Loucy (cell line): ENCODE measurements around the gene DRD4.

Source experiments
- H2AFZ ChIP-seq: fragments of 200-600 bp; sonication (generic); 2 replicates; pipeline ENCODE4 v1.6.0; 2016; ENCODE audit warnings: antibody characterized with exemption, mild to moderate bottlenecking, low read length, moderate library complexity
- H3F3A ChIP-seq: fragments of 200-600 bp; 2 replicates; pipeline ENCODE4 v1.6.0; 2016; ENCODE audit warnings: antibody characterized with exemption, low read depth, mild to moderate bottlenecking
- H3K27me3 ChIP-seq: fragments of 200-600 bp; sonication (generic); 2 replicates; pipeline ENCODE4 v1.6.1; 2014; ENCODE audit warnings: low read length, mild to moderate bottlenecking; ENCODE audit not compliant: insufficient read depth, poor library complexity, severe bottlenecking
- H3K36me3 ChIP-seq: fragments of 200-600 bp; sonication (generic); 2 replicates; pipeline ENCODE4 v1.6.1; 2016; ENCODE audit warnings: low read length; ENCODE audit not compliant: insufficient read depth
- H3K4me1 ChIP-seq: fragments of 200-600 bp; sonication (generic); 2 replicates; pipeline ENCODE4 v1.5.1; 2014; ENCODE audit warnings: low read length, mild to moderate bottlenecking; ENCODE audit not compliant: insufficient read depth, poor library complexity, severe bottlenecking
- H3K4me2 ChIP-seq: fragments of 200-600 bp; sonication (generic); 2 replicates; pipeline ENCODE4 v1.6.0; 2014; ENCODE audit warnings: antibody characterized with exemption, low read length, low read depth, mild to moderate bottlenecking; ENCODE audit not compliant: poor library complexity, severe bottlenecking
- H3K4me3 ChIP-seq: fragments of 200-600 bp; sonication (generic); 2 replicates; pipeline ENCODE4 v1.5.1; 2014; ENCODE audit warnings: low read length, mild to moderate bottlenecking, mixed read lengths; ENCODE audit not compliant: poor library complexity, severe bottlenecking
- H3K79me2 ChIP-seq: fragments of 200-600 bp; sonication (generic); 2 replicates; pipeline ENCODE4 v1.6.1; 2014; ENCODE audit warnings: low read length; ENCODE audit not compliant: insufficient read depth
- H3K9ac ChIP-seq: fragments of 200-600 bp; sonication (generic); 2 replicates; pipeline ENCODE4 v1.6.0; 2014; ENCODE audit warnings: mild to moderate bottlenecking, low read depth, low read length, moderate library complexity; ENCODE audit not compliant: poor library complexity, severe bottlenecking
- H3K9me2 ChIP-seq: fragments of 200-600 bp; sonication (generic); replicated peaks from 2 replicates; pipeline ENCODE4 v1.6.1; 2016; ENCODE audit warnings: low read depth, low read length, mixed read lengths
- H3K9me3 ChIP-seq: fragments of 200-600 bp; sonication (generic); 2 replicates; pipeline ENCODE4 v1.6.1; 2014; ENCODE audit warnings: mild to moderate bottlenecking, antibody characterized with exemption, low read length, low read depth; ENCODE audit not compliant: insufficient read depth
- H4K20me1 ChIP-seq: fragments of 200-600 bp; sonication (generic); 2 replicates; pipeline ENCODE4 v1.6.0; 2014; ENCODE audit warnings: antibody characterized with exemption, low read length, mild to moderate bottlenecking; ENCODE audit not compliant: insufficient read depth, poor library complexity, severe bottlenecking
- EZH2phosphoT487 ChIP-seq: fragments of 200-600 bp; IDR thresholded peaks from 2 replicates; pipeline ENCODE4 v1.6.1; 2018; ENCODE audit warnings: antibody characterized with exemption, mild to moderate bottlenecking, moderate library complexity, borderline replicate concordance
- TF ChIP-seq, protein P1 (sequence below): fragments of 200-600 bp; sonication (generic); conservative IDR thresholded peaks from 2 replicates; pipeline ENCODE4 v1.5.1; 2014; ENCODE audit warnings: mild to moderate bottlenecking, antibody characterized with exemption, low read length

The DRD4 gene

DNA sequence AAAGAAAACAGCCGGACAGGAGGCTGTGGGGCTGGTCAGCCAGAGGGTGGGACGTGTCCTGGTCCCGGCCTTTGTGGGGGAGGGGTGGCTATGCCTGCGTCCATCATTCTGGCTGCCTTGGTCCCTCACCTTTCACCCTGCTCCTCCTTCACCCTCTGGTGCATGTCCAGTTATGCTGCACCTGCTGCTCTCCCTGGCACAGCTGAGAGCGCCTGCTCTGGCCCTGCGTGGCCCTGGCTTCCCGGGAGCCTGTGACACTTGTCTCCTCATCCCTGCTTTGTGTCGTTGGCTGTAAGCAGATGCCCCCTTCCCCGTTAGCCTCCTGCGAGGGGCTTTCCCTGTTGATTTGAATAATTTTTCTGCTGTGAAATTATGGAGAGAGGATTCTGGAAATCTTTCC, 44.2 kb upstream of the DRD4 start:
- Histone ChIP-seq H3K9me3 (no peaks in the 10 kb centered on the region), H3F3A (no peaks in the 10 kb centered on the region), H3K4me2 (no peak overlapping the region), H4K20me1 (peaks cover 13% of the 10 kb centered on the region), H3K36me3 (peaks cover 93% of the 10 kb centered on the region; the same call in 1 of the 2 replicates), H3K9ac (no peak overlapping the region), H3K4me3 (no peak overlapping the region), H3K79me2 (peaks cover 16% of the 10 kb centered on the region; the same call in 1 of the 2 replicates), H2AFZ (no peak overlapping the region), H3K27me3 (no peaks in the 10 kb centered on the region), H3K9me2 (no peaks in the 10 kb centered on the region), H3K4me1 (no peaks in the 10 kb centered on the region)
- no peak for TF ChIP-seq EZH2phosphoT487

DNA sequence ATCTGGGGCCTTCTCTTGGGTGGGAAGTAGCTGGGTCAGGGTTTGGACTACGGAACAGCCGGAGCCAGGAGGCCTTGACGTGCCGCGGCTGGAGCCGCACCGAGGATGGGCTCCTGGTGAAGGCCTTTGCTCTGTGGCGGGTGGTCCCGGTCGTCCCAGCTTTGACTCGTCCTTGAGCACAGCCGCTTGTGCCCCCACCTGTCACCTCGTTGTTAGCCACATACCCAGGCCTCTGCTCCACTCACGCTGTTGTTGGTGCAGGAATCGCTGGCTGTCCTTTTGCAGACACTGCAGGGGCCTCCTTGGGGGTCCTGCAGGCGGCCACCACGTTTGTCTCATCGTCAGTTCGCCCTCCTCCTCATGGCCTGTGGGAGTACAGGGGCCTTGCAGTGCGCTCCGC, 43.7 kb upstream of the DRD4 start:
- H3K36me3 ChIP-seq = peaks cover 93% of the 10 kb centered on the region; the same call in 1 of the 2 replicates
- no peak overlapping the region for H3K4me2 ChIP-seq
- H3K9me2 ChIP-seq = no peaks in the 10 kb centered on the region
- no peak for TF ChIP-seq EZH2phosphoT487
- TF ChIP-seq, protein P1, sequence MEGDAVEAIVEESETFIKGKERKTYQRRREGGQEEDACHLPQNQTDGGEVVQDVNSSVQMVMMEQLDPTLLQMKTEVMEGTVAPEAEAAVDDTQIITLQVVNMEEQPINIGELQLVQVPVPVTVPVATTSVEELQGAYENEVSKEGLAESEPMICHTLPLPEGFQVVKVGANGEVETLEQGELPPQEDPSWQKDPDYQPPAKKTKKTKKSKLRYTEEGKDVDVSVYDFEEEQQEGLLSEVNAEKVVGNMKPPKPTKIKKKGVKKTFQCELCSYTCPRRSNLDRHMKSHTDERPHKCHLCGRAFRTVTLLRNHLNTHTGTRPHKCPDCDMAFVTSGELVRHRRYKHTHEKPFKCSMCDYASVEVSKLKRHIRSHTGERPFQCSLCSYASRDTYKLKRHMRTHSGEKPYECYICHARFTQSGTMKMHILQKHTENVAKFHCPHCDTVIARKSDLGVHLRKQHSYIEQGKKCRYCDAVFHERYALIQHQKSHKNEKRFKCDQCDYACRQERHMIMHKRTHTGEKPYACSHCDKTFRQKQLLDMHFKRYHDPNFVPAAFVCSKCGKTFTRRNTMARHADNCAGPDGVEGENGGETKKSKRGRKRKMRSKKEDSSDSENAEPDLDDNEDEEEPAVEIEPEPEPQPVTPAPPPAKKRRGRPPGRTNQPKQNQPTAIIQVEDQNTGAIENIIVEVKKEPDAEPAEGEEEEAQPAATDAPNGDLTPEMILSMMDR = no peak
- H3K79me2 ChIP-seq = peaks cover 16% of the 10 kb centered on the region; the same call in 1 of the 2 replicates
- H3K27me3 ChIP-seq = no peaks in the 10 kb centered on the region
- no peak overlapping the region for H2AFZ ChIP-seq
- H3K9ac ChIP-seq = no peak overlapping the region
- no peaks in the 10 kb centered on the region for H3F3A ChIP-seq
- H3K9me3 ChIP-seq = no peaks in the 10 kb centered on the region
- no peak overlapping the region for H3K4me3 ChIP-seq
- H4K20me1 ChIP-seq = peaks cover 13% of the 10 kb centered on the region
- H3K4me1 ChIP-seq = no peaks in the 10 kb centered on the region

DNA sequence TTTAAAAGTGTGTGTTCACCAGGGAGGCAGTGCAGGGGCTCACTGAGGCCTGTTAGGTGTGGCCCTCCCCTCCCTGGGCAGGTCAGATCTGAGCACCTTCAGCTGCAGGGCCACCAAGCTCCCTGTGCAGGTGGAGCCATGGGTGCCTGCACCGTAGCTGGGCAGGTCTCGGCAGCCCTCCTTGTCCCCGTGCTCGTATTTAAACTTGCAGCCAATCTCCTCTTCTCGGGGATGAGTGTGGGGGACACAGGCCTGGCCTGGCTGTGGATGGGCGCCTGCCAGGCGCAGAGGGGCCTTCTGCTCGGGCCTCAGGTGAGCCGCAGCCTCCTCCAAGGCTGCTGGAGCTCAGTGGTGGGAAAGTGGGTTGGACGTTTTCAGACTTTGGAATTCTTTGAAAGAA, 41.7 kb upstream of the DRD4 start:
- no peak overlapping the region for H2AFZ ChIP-seq
- no peaks in the 10 kb centered on the region for H3K9me2 ChIP-seq
- TF ChIP-seq, protein P1 = no peak
- H3K9ac ChIP-seq = no peak overlapping the region
- H4K20me1 ChIP-seq = peaks cover 7% of the 10 kb centered on the region
- H3K4me2 ChIP-seq = no peak overlapping the region
- H3K4me3 ChIP-seq = no peak overlapping the region
- H3F3A ChIP-seq = no peaks in the 10 kb centered on the region
- H3K9me3 ChIP-seq = no peaks in the 10 kb centered on the region
- peaks cover under 1% of the 10 kb centered on the region; the same call in 1 of the 2 replicates for H3K79me2 ChIP-seq
- H3K4me1 ChIP-seq = no peaks in the 10 kb centered on the region
- H3K36me3 ChIP-seq = peaks cover 92% of the 10 kb centered on the region; the same call in 1 of the 2 replicates
- no peaks in the 10 kb centered on the region for H3K27me3 ChIP-seq

DNA sequence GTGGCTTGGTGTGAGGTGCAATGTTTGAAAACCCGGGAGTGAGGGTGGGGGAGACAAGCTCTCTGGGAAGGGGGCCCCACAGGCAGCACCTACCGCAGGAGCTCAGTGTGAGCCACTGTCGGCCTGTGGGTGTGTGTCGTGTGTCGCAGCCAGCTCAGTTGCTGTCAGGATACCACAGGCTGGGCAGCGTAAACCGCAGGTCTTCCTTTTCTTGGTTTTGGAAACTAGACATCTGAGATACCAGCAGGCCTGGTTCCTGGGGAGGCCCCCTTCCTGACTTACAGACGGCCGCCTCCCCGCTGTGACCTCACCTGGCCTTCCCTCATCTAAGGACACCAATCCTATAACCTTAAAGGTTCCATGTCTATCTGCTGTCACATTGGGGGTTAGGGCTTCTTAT, 40.7 kb upstream of the DRD4 start:
- Histone ChIP-seq H3F3A (no peaks in the 10 kb centered on the region), H3K4me3 (no peak overlapping the region), H3K79me2 (no peaks in the 10 kb centered on the region), H3K9me3 (no peaks in the 10 kb centered on the region), H4K20me1 (no peaks in the 10 kb centered on the region), H3K9ac (no peak overlapping the region), H3K4me1 (no peaks in the 10 kb centered on the region), H2AFZ (no peak overlapping the region), H3K4me2 (no peak overlapping the region), H3K36me3 (peaks cover 87% of the 10 kb centered on the region; the same call in 1 of the 2 replicates), H3K9me2 (no peaks in the 10 kb centered on the region), H3K27me3 (no peaks in the 10 kb centered on the region)
- TF ChIP-seq EZH2phosphoT487 = no peak
- TF ChIP-seq, protein P1 = no peak
